Loucy (cell line): ENCODE measurements around the gene PLEKHA6.

Experiments used
- H2AFZ ChIP-seq: fragments of 200-600 bp; sonication (generic); 2 replicates; pipeline ENCODE4 v1.6.0; 2016; ENCODE audit warnings: antibody characterized with exemption, mild to moderate bottlenecking, low read length, moderate library complexity
- H3F3A ChIP-seq: fragments of 200-600 bp; 2 replicates; pipeline ENCODE4 v1.6.0; 2016; ENCODE audit warnings: antibody characterized with exemption, low read depth, mild to moderate bottlenecking
- H3K27me3 ChIP-seq: fragments of 200-600 bp; sonication (generic); 2 replicates; pipeline ENCODE4 v1.6.1; 2014; ENCODE audit warnings: low read length, mild to moderate bottlenecking; ENCODE audit not compliant: insufficient read depth, poor library complexity, severe bottlenecking
- H3K36me3 ChIP-seq: fragments of 200-600 bp; sonication (generic); 2 replicates; pipeline ENCODE4 v1.6.1; 2016; ENCODE audit warnings: low read length; ENCODE audit not compliant: insufficient read depth
- H3K4me1 ChIP-seq: fragments of 200-600 bp; sonication (generic); 2 replicates; pipeline ENCODE4 v1.5.1; 2014; ENCODE audit warnings: low read length, mild to moderate bottlenecking; ENCODE audit not compliant: insufficient read depth, poor library complexity, severe bottlenecking
- H3K4me2 ChIP-seq: fragments of 200-600 bp; sonication (generic); 2 replicates; pipeline ENCODE4 v1.6.0; 2014; ENCODE audit warnings: antibody characterized with exemption, low read length, low read depth, mild to moderate bottlenecking; ENCODE audit not compliant: poor library complexity, severe bottlenecking
- H3K4me3 ChIP-seq: fragments of 200-600 bp; sonication (generic); 2 replicates; pipeline ENCODE4 v1.5.1; 2014; ENCODE audit warnings: low read length, mild to moderate bottlenecking, mixed read lengths; ENCODE audit not compliant: poor library complexity, severe bottlenecking
- H3K79me2 ChIP-seq: fragments of 200-600 bp; sonication (generic); 2 replicates; pipeline ENCODE4 v1.6.1; 2014; ENCODE audit warnings: low read length; ENCODE audit not compliant: insufficient read depth
- H3K9ac ChIP-seq: fragments of 200-600 bp; sonication (generic); 2 replicates; pipeline ENCODE4 v1.6.0; 2014; ENCODE audit warnings: mild to moderate bottlenecking, low read depth, low read length, moderate library complexity; ENCODE audit not compliant: poor library complexity, severe bottlenecking
- H3K9me2 ChIP-seq: fragments of 200-600 bp; sonication (generic); replicated peaks from 2 replicates; pipeline ENCODE4 v1.6.1; 2016; ENCODE audit warnings: low read depth, low read length, mixed read lengths
- H3K9me3 ChIP-seq: fragments of 200-600 bp; sonication (generic); 2 replicates; pipeline ENCODE4 v1.6.1; 2014; ENCODE audit warnings: mild to moderate bottlenecking, antibody characterized with exemption, low read length, low read depth; ENCODE audit not compliant: insufficient read depth
- H4K20me1 ChIP-seq: fragments of 200-600 bp; sonication (generic); 2 replicates; pipeline ENCODE4 v1.6.0; 2014; ENCODE audit warnings: antibody characterized with exemption, low read length, mild to moderate bottlenecking; ENCODE audit not compliant: insufficient read depth, poor library complexity, severe bottlenecking
- CTCF ChIP-seq: fragments of 200-600 bp; sonication (generic); conservative IDR thresholded peaks from 2 replicates; pipeline ENCODE4 v1.5.1; 2014; ENCODE audit warnings: mild to moderate bottlenecking, antibody characterized with exemption, low read length
- EZH2phosphoT487 ChIP-seq: fragments of 200-600 bp; IDR thresholded peaks from 2 replicates; pipeline ENCODE4 v1.6.1; 2018; ENCODE audit warnings: antibody characterized with exemption, mild to moderate bottlenecking, moderate library complexity, borderline replicate concordance

Gene PLEKHA6

GRCh38 chr1:204323887-204324286 lies 35.8 kb downstream of the PLEKHA6 start:
- H3K9ac ChIP-seq: no peak overlapping the region
- no peaks in the 10 kb centered on the region for H3K4me1 ChIP-seq

GRCh38 chr1:204322339-204322868 lies 37.3 kb downstream of the PLEKHA6 start:
- H3K79me2 ChIP-seq: no peaks in the 10 kb centered on the region
- no peaks in the 10 kb centered on the region for H3K9me3 ChIP-seq
- H2AFZ ChIP-seq: no peak overlapping the region
- TF ChIP-seq EZH2phosphoT487 (no peak), CTCF (no peak)
- no peak overlapping the region for H3K9ac ChIP-seq
- no peaks in the 10 kb centered on the region for H3F3A ChIP-seq
- no peaks in the 10 kb centered on the region for H3K9me2 ChIP-seq
- no peak overlapping the region for H3K4me3 ChIP-seq
- no peak overlapping the region for H3K4me2 ChIP-seq
- H3K4me1 ChIP-seq: no peaks in the 10 kb centered on the region
- no peaks in the 10 kb centered on the region for H3K27me3 ChIP-seq
- no peaks in the 10 kb centered on the region for H4K20me1 ChIP-seq
- H3K36me3 ChIP-seq: no peaks in the 10 kb centered on the region

More at GRCh38 chr1:204323887-204324286, 35.8 kb downstream of the PLEKHA6 start:
- Histone ChIP-seq H3K9me3 (no peaks in the 10 kb centered on the region), H3K27me3 (no peaks in the 10 kb centered on the region), H3F3A (no peaks in the 10 kb centered on the region), H3K4me2 (no peak overlapping the region), H3K4me3 (no peak overlapping the region), H3K79me2 (no peaks in the 10 kb centered on the region), H3K9me2 (no peaks in the 10 kb centered on the region), H4K20me1 (no peaks in the 10 kb centered on the region), H2AFZ (no peak overlapping the region), H3K36me3 (no peaks in the 10 kb centered on the region)
- TF ChIP-seq CTCF (no peak), EZH2phosphoT487 (no peak)

GRCh38 chr1:204321665-204322064 lies 38.1 kb downstream of the PLEKHA6 start:
- TF ChIP-seq CTCF (no peak), EZH2phosphoT487 (no peak)
- no peaks in the 10 kb centered on the region for H3K27me3 ChIP-seq
- H3K4me1 ChIP-seq: no peaks in the 10 kb centered on the region
- H3K9me3 ChIP-seq: no peaks in the 10 kb centered on the region
- no peaks in the 10 kb centered on the region for H3K9me2 ChIP-seq
- no peak overlapping the region for H3K4me3 ChIP-seq
- no peaks in the 10 kb centered on the region for H3K36me3 ChIP-seq
- H3F3A ChIP-seq: no peaks in the 10 kb centered on the region
- H4K20me1 ChIP-seq: no peaks in the 10 kb centered on the region
- no peak overlapping the region for H2AFZ ChIP-seq
- H3K79me2 ChIP-seq: no peaks in the 10 kb centered on the region
- no peak overlapping the region for H3K4me2 ChIP-seq
- no peak overlapping the region for H3K9ac ChIP-seq
